ENCODE data around the gene RAVER1.
"Not testable (repeated sequence)": the region's sequence is repeated elsewhere in the genome, so short reads cannot be mapped to it uniquely, and the experiment has no call there.

Gene RAVER1, protein sequence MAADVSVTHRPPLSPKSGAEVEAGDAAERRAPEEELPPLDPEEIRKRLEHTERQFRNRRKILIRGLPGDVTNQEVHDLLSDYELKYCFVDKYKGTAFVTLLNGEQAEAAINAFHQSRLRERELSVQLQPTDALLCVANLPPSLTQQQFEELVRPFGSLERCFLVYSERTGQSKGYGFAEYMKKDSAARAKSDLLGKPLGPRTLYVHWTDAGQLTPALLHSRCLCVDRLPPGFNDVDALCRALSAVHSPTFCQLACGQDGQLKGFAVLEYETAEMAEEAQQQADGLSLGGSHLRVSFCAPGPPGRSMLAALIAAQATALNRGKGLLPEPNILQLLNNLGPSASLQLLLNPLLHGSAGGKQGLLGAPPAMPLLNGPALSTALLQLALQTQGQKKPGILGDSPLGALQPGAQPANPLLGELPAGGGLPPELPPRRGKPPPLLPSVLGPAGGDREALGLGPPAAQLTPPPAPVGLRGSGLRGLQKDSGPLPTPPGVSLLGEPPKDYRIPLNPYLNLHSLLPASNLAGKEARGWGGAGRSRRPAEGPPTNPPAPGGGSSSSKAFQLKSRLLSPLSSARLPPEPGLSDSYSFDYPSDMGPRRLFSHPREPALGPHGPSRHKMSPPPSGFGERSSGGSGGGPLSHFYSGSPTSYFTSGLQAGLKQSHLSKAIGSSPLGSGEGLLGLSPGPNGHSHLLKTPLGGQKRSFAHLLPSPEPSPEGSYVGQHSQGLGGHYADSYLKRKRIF

DNA sequence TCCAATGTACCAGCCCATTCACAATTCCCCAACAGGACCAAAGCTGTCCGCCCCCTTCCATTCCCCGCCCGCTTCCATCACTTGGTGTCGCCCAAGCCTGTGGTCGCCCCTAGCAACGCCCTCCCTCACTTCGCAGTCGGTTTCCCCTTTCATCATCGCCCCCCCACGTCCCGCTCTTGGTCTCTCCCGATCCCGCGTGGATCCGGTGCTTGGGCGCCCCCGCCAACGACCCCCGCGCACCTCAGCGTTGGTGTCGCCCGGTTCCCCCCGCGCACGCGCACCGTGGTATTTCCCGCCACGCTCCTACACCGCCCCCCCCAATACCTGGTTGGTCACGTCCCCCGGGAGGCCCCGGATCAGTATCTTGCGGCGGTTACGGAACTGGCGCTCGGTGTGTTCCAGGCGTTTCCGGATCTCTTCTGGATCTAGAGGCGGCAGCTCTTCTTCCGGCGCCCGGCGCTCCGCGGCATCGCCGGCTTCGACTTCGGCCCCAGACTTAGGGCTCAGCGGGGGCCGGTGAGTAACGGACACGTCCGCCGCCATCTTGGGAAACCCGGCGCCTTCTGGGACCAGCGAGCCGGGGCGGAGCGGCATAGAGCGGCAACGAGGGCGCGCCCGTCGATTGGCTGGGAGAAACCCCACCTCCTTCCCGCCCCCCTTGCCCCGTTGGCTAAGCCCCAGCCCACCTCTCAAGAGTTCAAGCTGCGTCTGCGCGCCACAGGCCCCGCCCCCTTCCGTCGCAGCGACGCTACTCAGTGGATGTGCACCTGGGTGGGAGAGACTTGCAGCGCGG lies at the start of gene RAVER1:
RAVER1 (minus strand) TSS at position 565 of the 793 bp plus-strand sequence; CDS start at position 543, 22 bp downstream.
- DNase-seq (ENCODE audit: low read depth): peak; percentile 97

DNA sequence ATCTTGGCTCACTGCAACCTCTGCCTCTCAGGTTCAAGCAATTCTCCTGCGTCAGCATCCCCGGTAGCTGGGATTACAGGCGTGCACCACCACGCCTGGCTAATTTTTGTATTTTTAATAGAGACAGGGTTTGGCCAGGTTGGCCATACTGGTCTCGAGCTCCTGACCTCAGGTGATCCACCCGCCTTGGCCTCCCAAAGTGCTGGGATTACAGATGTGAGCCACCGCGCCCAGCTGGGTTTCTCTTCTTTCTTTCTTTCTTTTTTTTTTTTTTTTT lies 49.8 kb upstream of the RAVER1 start:
- DNase-seq (ENCODE audit: low read depth): not testable (repeated sequence)

DNA sequence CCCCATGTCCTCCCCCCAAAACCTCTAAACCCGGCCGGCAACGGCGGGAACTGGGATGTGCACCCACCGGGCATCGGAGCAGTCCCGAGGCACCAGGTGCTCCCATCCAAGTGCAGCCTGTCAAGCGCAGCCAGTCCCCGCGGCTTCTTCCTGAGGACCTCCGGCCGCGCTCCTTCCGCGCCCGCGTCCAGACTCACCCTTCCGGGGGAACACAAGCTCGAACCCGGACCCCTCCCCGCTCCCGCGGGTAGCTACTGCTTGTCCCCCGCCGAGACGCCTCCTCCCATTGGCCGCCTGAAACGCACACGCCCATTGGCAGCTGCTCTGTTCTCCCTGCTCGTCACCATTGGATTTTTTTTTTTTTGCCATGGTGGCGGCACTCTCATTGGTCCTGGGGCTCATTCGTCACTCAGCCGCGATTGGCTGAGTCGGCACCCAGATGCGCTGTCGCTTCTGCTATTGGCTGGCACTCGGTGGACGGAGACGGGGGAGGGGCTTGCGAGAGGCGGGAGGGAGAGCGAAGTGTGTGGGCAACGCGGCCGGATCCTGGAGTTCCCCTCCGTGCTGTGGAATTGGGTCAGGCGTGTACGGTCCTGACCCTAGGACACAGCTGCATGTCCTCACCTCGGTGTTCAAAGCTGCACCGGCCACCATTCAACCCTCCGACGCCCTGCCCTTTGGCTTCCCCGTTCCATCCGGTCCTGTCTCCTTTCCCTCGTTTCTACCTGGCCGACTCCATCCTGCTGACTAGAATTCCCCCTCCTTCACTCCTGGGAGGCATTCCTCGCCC lies 47.2 kb upstream of the RAVER1 start, which contains the start of gene TYK2:
TYK2 (minus strand) TSS at position 260 of the 790 bp plus-strand sequence. CDS start 2,166 bp downstream, outside the sequence.
- peak; percentile 93 for DNase-seq (ENCODE audit: low read depth)

DNA sequence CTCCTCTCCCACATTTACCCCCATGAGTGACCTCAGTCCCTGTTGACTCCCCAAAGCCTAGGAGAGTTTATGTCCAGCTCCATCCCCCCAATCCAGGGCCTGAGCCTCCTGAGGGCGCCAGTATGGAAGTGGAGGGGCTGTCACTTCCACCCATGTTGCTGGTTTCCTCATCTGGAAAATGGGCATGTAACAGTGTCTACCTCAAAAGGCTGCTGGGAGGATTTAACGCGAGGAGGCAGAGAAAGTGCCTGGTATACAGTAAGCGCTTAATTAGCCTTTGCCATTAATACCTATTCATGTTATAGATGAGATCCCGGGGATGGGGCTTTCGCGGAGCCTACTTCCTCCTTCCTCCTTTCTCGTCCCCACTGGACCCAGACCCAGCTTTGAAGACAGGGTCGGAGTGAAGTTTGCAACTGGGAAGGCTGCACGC lies 46.6 kb upstream of the RAVER1 start:
- no peak for DNase-seq (ENCODE audit: low read depth)

DNA sequence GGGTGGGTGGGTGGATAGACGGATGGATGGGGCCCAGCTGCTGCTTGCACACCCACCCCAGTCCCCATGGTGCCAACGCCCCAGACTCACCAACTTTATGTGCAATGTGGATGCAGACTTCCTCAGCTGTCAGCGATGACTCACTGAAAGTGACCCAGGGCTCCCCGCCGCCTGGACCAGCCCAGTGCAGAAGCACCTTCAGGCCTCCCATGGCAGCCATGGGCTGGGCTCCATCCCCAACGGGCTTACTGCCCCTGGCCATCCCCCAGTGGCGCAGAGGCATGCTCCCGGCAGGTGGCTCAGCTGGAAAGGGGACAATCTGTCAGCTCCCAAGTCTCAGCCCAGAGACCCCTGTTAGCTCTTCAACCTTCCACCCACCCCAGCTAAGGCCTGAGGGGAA lies 44.8 kb upstream of the RAVER1 start:
- no peak for DNase-seq (ENCODE audit: low read depth)

DNA sequence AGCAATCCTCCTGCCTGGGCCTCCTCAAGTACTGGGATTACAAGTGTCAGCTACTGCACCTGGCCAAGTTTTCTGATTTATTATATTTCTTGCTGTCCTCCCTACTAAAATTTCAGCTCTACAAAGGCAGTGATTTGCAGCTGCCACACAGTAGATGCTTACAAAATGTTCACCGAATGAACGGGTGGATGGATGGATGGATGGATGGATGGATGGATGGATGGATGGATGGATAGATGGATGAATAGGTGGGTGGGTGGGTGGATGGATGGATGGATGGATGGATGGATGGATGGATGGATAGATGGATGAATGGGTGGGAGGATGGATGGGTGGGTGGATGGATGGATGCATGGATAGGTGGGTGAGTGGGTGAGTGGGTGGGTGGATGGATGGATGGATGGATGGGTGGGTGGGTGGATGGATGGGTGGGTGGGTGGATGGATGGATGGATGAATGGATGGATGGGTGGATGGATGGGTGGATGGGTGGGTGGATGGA lies 43.9 kb upstream of the RAVER1 start:
- DNase-seq (ENCODE audit: low read depth): not testable (repeated sequence)

DNA sequence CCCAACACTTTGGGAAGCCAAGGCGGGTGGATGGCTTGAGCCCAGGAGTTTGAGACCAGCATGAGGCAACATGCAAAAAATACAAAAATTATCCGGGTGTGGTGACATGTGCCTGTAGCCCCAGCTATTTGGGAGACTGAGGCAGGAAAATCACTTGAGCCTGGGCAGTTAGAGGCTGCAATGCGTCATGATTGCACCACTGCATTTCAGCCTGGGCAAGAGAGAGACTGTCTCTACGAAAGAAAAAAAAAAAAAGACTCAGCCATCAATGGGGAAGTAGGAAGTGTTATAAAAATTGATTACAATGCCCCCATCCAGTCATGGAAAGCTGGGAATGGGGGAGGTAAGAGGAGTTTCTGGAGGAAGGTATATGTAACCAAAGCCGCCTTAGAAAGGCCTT lies 41.6 kb upstream of the RAVER1 start:
- DNase-seq (ENCODE audit: low read depth): no peak

DNA sequence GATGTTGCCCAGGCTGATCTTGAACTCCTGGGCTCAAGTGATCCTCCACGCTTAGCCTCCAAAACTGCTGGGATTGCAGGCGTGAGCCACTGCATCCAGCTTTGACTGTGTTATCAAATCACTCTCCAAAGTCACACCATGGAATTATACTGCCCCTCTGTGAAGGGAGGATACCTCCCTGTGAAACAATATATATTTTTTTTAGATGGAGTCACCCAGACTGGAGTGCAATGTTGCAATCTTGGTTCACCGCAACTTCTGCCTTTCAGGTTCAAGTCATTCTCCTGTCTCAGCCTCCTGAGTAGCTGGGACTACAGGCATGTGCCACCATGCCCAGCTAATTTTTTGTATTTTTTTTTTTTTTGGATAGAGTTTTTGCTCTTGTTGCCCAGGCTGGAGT lies 39.4 kb upstream of the RAVER1 start:
- DNase-seq (ENCODE audit: low read depth): no peak

DNA sequence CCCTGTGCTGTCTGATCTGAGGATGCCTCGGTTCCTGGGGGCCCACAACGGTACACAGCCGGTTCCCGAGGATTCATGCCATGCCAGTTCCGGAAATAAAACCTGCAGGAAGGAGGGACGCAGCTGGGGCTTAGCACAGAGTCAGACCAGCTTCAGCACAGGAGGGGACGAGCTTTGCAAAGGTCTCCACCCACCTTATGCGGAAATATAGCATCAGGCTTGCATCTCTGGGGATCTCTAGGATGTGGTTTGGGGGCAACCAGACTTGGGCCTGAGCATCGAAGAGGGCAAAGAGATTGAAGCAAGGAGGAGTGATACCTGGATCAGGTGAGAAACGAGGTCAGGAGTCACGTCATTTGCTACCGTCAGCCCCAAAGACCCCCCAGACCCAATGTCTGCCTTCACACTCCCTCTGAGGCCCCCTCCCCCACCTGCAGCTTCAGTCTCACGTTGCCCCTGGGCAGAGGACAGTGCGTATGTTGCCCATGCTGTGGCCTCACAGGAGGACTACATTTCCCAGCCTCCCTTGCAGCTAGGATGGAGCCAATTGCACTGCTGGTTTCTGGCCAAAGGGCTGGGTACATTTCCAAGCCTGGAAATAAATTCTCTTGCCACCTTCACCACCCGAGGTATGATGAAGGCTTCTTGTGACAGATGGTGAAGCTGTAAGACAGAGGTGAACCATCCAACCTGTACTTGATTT lies 34.9 kb upstream of the RAVER1 start:
- DNase-seq (ENCODE audit: low read depth): no peak

DNA sequence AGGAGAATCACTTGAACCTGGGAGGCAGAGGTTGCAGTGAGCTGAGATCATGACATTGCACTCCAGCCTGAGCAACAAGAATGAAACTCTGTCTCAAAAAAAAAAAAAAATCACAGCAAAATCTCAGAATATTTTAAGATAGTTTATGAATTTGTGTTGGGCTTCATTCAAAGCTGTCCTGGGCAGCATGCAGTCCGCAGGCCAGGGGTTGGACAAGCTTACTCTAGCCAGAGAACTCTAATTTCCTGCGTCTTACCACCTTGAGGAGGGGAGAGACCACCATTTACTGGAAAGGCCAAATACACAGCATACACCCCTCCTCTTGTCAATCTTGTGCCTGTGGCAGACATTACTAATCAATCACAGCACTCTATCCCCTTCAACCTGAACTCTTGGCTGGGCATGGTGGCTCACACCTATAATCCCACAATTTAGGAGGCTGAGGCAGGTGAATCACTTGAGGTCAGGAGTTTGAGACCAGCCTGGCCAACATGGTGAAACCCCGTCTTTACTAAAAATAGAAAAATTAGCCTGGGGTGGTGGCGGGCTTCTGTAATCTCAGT lies 33.7 kb upstream of the RAVER1 start:
- DNase-seq (ENCODE audit: low read depth): not testable (repeated sequence)

DNA sequence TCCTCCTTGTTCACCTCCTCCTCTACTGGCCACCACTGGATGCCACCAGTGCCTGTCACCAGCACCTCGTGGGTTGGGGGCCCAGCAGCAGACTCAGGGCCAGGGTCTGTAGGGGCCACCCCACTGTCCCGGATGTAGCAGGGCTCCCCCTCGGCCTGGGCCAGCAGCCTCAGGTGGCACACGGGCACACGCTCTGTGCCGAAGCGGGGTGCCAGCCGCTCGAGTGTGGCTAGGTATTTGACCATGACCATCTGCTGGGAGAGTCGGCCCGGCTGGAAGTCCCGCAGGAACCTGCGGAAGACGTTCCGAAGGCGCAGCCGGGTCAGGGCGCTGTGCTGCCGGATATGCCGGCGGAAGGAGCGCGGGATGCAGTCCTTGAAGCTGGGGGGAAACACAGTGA lies 32.2 kb upstream of the RAVER1 start:
- DNase-seq (ENCODE audit: low read depth): no peak

DNA sequence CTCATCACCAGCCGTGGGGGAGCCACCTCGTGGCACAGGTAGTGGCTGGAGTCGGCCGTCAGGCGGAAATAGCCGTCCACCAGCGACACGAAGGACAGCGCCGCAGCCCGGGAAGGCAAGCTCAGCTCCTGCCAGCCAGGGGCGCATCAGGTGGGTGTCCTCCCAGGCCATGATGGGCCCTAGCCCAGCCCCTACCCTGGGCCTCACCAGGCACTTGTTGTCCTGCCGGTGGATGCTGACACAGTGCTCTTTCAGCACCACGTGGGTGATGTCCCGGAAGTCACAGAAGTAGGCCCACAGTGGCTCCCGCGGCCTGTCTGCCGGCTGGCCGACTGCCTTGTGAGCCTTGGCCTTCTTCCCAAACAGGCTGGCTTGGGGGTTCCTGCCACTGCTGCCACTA lies 31.3 kb upstream of the RAVER1 start:
- DNase-seq (ENCODE audit: low read depth): no peak

DNA sequence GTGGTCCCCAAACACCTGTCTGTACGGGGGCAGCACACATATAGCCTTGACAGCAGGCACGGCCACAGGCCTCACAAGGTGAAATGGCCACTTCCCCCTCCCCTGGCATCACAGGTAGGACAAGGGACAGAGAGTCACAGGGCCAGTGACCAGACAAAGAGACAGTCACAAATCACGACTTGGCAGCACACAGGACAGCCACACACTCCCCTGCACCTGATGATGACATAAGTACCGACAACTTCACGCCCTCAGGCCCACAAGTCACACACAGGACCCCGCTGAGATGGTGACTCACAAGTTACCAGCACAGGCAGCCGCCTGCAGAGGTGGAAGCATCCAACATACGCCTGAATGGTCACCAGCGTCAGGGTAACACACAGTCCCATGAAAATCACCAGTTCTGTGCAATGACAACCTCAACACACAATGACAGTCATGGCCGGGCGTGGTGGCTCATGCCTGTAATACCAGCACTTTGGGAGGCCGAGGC lies 30.5 kb upstream of the RAVER1 start:
- DNase-seq (ENCODE audit: low read depth): no peak

DNA sequence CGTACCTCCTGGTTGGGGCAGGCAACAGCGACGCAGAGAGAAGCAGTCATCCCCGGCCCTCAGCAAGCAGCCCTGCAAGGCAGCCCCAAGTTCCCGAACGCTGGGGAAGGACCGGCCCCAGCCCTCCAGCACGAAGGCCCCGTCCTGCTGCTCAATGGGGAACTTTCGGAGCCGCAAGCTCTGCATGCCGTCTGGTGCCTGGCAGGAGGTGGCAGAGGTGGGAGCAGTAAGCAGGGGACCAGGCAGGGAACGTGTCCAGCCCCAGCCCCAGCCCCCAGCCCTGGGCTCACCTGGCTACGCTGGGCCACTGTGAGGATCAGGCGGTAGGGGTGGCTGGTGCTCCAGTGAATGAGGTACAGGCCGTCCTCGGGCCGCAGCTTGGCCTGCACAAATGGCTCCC lies 28.9 kb upstream of the RAVER1 start:
- DNase-seq (ENCODE audit: low read depth): no peak

DNA sequence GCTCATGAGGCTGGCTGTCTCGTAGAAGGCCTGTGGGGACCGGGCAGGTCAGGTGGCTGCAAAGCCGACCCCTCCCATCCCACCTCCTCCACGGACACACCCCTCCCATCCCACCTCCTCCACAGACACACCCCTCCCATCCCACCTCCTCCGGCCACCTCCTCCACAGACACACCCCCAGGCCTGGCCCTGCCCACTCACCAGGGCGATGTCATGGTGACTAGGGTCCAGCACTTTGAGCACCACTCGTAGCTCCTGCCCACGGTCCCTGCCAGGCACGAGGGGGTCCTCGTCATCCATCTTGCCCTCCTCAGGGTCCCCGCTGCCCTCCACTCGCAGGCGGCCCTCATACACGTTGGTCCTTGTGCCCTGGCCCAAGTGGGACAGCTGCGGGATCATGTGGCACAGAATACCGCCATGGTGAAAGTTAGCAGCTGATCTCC lies 28.3 kb upstream of the RAVER1 start:
- DNase-seq (ENCODE audit: low read depth): no peak

DNA sequence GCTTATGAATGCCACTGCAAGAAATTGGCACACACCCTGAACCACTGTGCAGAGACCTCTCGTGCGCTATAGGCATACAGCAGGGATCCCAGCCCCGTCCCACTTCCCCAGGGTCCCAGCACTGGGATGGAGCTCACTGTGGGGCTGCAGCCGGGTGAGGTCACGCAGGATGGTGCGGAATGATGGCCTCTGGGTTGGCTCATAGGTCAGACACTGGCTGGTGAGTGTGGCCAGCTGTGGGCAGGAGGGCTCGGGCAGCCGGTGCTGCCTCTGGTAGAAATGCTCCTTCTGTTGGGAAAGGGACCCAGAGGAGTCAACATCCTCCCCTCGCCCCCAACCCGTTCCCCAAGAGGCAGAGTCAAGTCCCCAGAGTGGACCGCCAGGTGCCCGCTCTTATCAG lies 23.1 kb upstream of the RAVER1 start:
- no peak for DNase-seq (ENCODE audit: low read depth)

DNA sequence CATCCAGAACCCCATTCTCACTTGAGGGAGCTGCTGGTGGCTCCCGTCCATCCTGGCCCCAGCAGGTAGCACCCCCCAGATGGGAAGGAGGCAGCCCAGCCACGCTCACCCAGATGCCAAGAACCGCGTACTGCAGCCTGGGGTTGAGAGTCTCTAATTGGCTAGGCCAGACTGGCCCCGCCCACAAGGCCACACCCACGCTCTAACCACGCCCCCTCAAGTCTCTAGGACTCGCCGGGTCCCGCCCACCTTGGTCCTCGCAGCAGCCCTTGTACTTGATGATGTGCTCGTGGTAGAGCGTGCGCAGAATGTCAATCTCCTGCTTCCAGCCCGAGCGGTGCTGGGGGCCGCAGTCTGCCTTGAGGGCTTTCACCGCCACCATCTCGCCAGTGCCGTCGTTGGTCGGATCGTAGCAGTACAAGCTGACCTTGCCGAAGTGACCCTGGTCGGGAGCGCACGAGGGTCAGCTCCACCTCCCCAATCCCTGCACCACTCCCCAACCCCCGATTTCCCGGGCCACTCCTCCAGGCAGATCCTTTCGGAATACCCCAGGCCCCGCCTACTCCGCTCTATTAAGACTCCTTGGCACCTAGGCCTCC lies 20.6 kb upstream of the RAVER1 start:
- peak; percentile 45 for DNase-seq (ENCODE audit: low read depth)

DNA sequence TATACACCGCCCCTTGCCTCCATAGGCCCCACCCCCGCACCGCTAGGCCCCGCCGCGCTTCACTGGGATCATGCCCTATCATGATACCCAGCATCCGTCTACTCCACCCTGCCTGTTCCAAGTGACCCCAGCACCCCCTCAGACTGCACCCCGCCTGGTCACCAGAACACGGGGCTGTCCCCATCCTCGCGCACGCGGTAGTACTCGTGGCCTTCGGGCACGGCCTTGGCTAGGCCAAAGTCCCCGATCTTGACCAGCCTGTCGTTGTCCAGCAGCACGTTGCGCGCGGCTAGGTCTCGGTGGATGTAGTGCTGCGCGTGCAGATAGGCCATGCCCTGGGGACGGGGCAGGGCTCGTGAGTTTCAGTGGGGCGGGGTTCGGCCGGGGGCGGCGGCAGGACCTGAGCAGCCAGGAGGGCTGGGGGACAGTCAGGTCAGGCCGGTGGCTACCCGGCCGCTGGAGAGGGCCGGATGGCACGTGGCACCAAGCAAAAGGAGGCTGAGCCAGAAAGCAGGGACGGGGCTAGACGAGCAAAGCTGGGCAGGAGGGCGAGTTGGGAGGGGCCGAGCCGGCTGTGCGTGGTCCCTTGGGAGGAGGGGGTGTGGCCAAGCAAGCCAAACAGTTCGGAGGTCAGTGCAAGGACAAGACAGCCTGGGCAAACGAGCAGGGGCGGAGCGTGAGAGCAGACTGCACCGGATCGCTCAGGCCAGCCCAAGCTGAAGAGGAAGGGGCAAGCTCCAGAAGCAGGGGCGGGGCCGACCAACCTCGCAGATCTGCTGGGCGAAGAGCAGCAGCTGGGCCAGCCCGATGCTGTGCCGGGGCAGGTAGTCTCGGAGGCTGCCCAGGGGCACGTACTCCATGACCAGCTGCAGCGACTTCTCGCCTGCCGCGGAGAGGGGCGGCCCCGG lies 19.7 kb upstream of the RAVER1 start:
- no peak for DNase-seq (ENCODE audit: low read depth)

DNA sequence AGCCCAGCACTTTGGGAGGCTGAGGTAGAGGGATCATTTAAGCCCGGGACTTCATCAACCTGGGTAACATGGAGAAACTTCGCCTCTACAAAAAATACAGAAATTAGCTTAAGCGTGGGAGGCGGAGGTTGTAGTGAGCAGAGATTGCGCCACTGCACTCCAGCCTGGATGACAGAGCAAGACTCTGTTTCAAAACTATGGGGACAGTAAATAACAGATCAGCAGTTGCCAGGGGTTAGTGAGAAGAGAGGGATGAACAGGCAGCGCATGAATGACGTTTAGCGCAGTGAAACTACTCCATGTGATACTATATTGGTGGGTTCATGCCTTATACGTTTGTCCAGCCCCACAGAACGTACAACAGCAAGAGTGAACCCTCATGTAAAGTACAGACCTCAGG lies 13.2 kb upstream of the RAVER1 start:
- no peak for DNase-seq (ENCODE audit: low read depth)

Data from activated T-cell treated with anti-CD3 and anti-CD28 coated beads for 24 hours (primary cell).